GM19452 (cell line): Measurements from ENCODE around the gene ASIC1.
"Not testable (repeated sequence)": the region's sequence is repeated elsewhere in the genome, so short reads cannot be mapped to it uniquely, and the experiment has no call there.

Experiments used
- ATAC-seq: cut with Tn5 transposase; IDR thresholded peaks from one replicate; pipeline ENCODE4 v1.9.1; 2021; ENCODE audit not compliant: unreplicated experiment

Gene ASIC1

GRCh38 chr12:50084409-50084774 is 27.0 kb downstream of the ASIC1 start:
- not testable (repeated sequence) for ATAC-seq

- ATAC-seq = peak; percentile 82
These were observed 27.6 kb downstream of the ASIC1 start, which contains the start of gene SMARCD1 for GRCh38 chr12:50084775-50085614. Gene SMARCD1 (plus strand): TSS chr12:50085342. CDS start chr12:50085370, 28 bp downstream.

GRCh38 chr12:50085615-50086072 is 28.2 kb downstream of the ASIC1 start:
- ATAC-seq = peak; percentile 14

GRCh38 chr12:50086148-50086547 is 28.8 kb downstream of the ASIC1 start:
- no peak for ATAC-seq

GRCh38 chr12:50087151-50087550 is 29.8 kb downstream of the ASIC1 start:
- no peak for ATAC-seq

- ATAC-seq = no peak
These were observed 30.6 kb downstream of the ASIC1 start for GRCh38 chr12:50087995-50088394.

GRCh38 chr12:50088577-50089335 is 31.4 kb downstream of the ASIC1 start:
- ATAC-seq = no peak

GRCh38 chr12:50089730-50090129 is 32.3 kb downstream of the ASIC1 start:
- no peak for ATAC-seq

GRCh38 chr12:50090391-50090790 is 33.0 kb downstream of the ASIC1 start:
- no peak for ATAC-seq

GRCh38 chr12:50097952-50098351 is 40.6 kb downstream of the ASIC1 start:
- no peak for ATAC-seq

- ATAC-seq = no peak
These were observed 42.1 kb downstream of the ASIC1 start for GRCh38 chr12:50099302-50100008.

- no peak for ATAC-seq
These were observed 43.2 kb downstream of the ASIC1 start for GRCh38 chr12:50100561-50100960.

- no peak for ATAC-seq
These were observed 44.3 kb downstream of the ASIC1 start for GRCh38 chr12:50101663-50102062.

- no peak for ATAC-seq
These were observed 44.7 kb downstream of the ASIC1 start for GRCh38 chr12:50102131-50102531.

GRCh38 chr12:50102646-50103309 is 45.4 kb downstream of the ASIC1 start:
- ATAC-seq = no peak

- no peak for ATAC-seq
These were observed 46.0 kb downstream of the ASIC1 start for GRCh38 chr12:50103351-50103750.

GRCh38 chr12:50103767-50104321 is 46.4 kb downstream of the ASIC1 start, which contains the start of gene GPD1:
Gene GPD1 (plus strand): TSS chr12:50104008. CDS start chr12:50104051, 43 bp downstream.
- ATAC-seq = no peak

- ATAC-seq = no peak
These were observed 47.3 kb downstream of the ASIC1 start for GRCh38 chr12:50104417-50105366.

GRCh38 chr12:50105913-50106450 is 48.6 kb downstream of the ASIC1 start:
- ATAC-seq = no peak
